ENCODE results near the gene JSRP1. TPM values are rescaled to one million over a fixed set of nuclear protein-coding genes. Genes with fewer than 3 reads are reported as not detected.
A peak's percentile ranks its signal among the peaks of the same experiment; 100 is the strongest.

Gene JSRP1
- total RNA-seq, 2 experiments from 2014 or later = 0.56 to 0.58 TPM

- DNase-seq = peak in 3 of 14 experiments; percentile 21 to 62 (median 58)
- no peak for TF ChIP-seq CTCF (IDR thresholded peaks at IDR 0.05)
- H3K4me1 Mint-ChIP-seq (ENCODE audit: low read depth) = peaks cover 35% of the 10 kb centered on the region
Measured at GRCh38 chr19:2271234-2272103, 15.3 kb upstream of the JSRP1 start.

GRCh38 chr19:2270423-2271233, 14.4 kb upstream of the JSRP1 start:
- intact Hi-C loops (cut with DNase I, micrococcal nuclease) = loop anchor here in 1 of 2 experiments (2.0 to 10.0 kb wide), 3 partner anchors 57 to 344 kb away; partner anchors contain the start of genes LSM7 and SPPL2B
- Mint-ChIP-seq H3K4me1 (ENCODE audit: low read depth) (peaks cover 37% of the 10 kb centered on the region), H3K27ac (peak overlapping the region; percentile 97), H3K4me3 (peak overlapping the region; percentile 97), H3K36me3 (ENCODE audit: low read depth) (peaks cover 54% of the 10 kb centered on the region), H3K27me3 (no peaks in the 10 kb centered on the region), H3K9me3 (no peaks in the 10 kb centered on the region)
- ChIA-PET CTCF (interaction anchor here (1.1 to 2.0 kb wide), 4 partner anchors 9 to 114 kb away, joined by 3 to 5 read pairs (median 4); partner anchors contain the start of gene PLEKHJ1), POLR2A (interaction anchor here (0.7 to 11.5 kb wide), 11 partner anchors 14 to 157 kb away, joined by 3 to 195 read pairs (median 4); partner anchors contain the start of genes AMH, JSRP1, LSM7 and PLEKHJ1)
- peaks cover 26% of the 10 kb centered on the region for H3K36me3 ChIP-seq (ENCODE audit: insufficient read depth, low read length)
- DNase-seq = peak in 13 of 14 experiments; percentile 46 to 89 (median 64)
- H3K27me3 ChIP-seq (ENCODE audit: control insufficient read depth in 1 of 2, insufficient read depth in 2 of 2, low read length in 2 of 2) = peaks cover 0 to 6% of the 10 kb centered on the region in 2 experiments
- H3K27ac ChIP-seq (ENCODE audit: low read depth in 1 of 2, low read length in 2 of 2) = peak overlapping the region; percentile 60 to 94
- no peak for TF ChIP-seq CTCF (IDR thresholded peaks at IDR 0.05)
- peaks cover 62% of the 10 kb centered on the region for H3K4me1 ChIP-seq (ENCODE audit: insufficient read depth, low read length)
- peaks cover 0 to 6% of the 10 kb centered on the region in 2 experiments for H3K9me3 ChIP-seq (ENCODE audit: control insufficient read depth in 1 of 2, insufficient read depth in 1 of 2, low read length in 2 of 2)
- peak; percentile 22 for ATAC-seq (ENCODE audit: poor library complexity)
- peak overlapping the region; percentile 98 for H3K4me3 ChIP-seq (ENCODE audit: low read length)

More at GRCh38 chr19:2271234-2272103, 15.3 kb upstream of the JSRP1 start:
- H3K4me3 ChIP-seq (ENCODE audit: low read length) = peak overlapping the region; percentile 98
- Mint-ChIP-seq H3K36me3 (ENCODE audit: low read depth) (peaks cover 54% of the 10 kb centered on the region), H3K9me3 (no peaks in the 10 kb centered on the region), H3K4me3 (peak overlapping the region; percentile 96), H3K27ac (peak overlapping the region; percentile 97), H3K27me3 (no peaks in the 10 kb centered on the region)
- peaks cover 31% of the 10 kb centered on the region for H3K36me3 ChIP-seq (ENCODE audit: insufficient read depth, low read length)
- H3K9me3 ChIP-seq (ENCODE audit: control insufficient read depth in 1 of 2, insufficient read depth in 1 of 2, low read length in 2 of 2) = peaks cover 0 to 6% of the 10 kb centered on the region in 2 experiments
- intact Hi-C loops (cut with DNase I, micrococcal nuclease) = loop anchor here (2.0 to 10.0 kb wide), 6 partner anchors 19 to 343 kb away; partner anchors contain the start of genes LSM7 (in 1 of the 2) and SPPL2B (in 1 of the 2)
- CTCF ChIA-PET = interaction anchor here (1.1 to 2.0 kb wide), 3 partner anchors 10 to 115 kb away, joined by 3 to 5 read pairs (median 4); partner anchors contain the start of gene PLEKHJ1
- peak overlapping the region; percentile 60 to 91 for H3K27ac ChIP-seq (ENCODE audit: low read depth in 1 of 2, low read length in 2 of 2)
- H3K27me3 ChIP-seq (ENCODE audit: control insufficient read depth in 1 of 2, insufficient read depth in 2 of 2, low read length in 2 of 2) = peaks cover 0 to 6% of the 10 kb centered on the region in 2 experiments
- POLR2A ChIA-PET = interaction anchor here (0.7 to 11.5 kb wide), 8 partner anchors 15 to 61 kb away, joined by 3 to 195 read pairs (median 4); partner anchors contain the start of genes JSRP1, LSM7, PLEKHJ1 and SF3A2
- no peak for ATAC-seq (ENCODE audit: poor library complexity)
- H3K4me1 ChIP-seq (ENCODE audit: insufficient read depth, low read length) = peaks cover 58% of the 10 kb centered on the region

- Mint-ChIP-seq H3K27me3 (no peaks in the 10 kb centered on the region), H3K4me3 (peak overlapping the region; percentile 97), H3K9me3 (no peaks in the 10 kb centered on the region), H3K4me1 (ENCODE audit: low read depth) (peaks cover 35% of the 10 kb centered on the region), H3K36me3 (ENCODE audit: low read depth) (peaks cover 52% of the 10 kb centered on the region), H3K27ac (peak overlapping the region; percentile 97)
- ChIA-PET POLR2A (interaction anchor here (0.6 to 11.5 kb wide), 11 partner anchors 14 to 208 kb away, joined by 3 to 195 read pairs (median 4); partner anchors contain the start of genes AMH, JSRP1, LSM7 and PLEKHJ1), CTCF (interaction anchor here (1.3 to 2.0 kb wide), 3 partner anchors 8 to 34 kb away, joined by 3 to 5 read pairs (median 5); partner anchors contain the start of gene PLEKHJ1)
- Histone ChIP-seq H3K27me3 (ENCODE audit: control insufficient read depth in 1 of 2, insufficient read depth in 2 of 2, low read length in 2 of 2) (peaks cover 0 to 6% of the 10 kb centered on the region in 2 experiments), H3K27ac (ENCODE audit: low read depth in 1 of 2, low read length in 2 of 2) (peak overlapping the region; percentile 50 to 94), H3K4me1 (ENCODE audit: insufficient read depth, low read length) (peaks cover 57% of the 10 kb centered on the region), H3K9me3 (ENCODE audit: control insufficient read depth in 1 of 2, insufficient read depth in 1 of 2, low read length in 2 of 2) (peaks cover 0 to 6% of the 10 kb centered on the region in 2 experiments), H3K36me3 (ENCODE audit: insufficient read depth, low read length) (peaks cover 24% of the 10 kb centered on the region), H3K4me3 (ENCODE audit: low read length) (peak overlapping the region; percentile 98)
- ATAC-seq (ENCODE audit: poor library complexity) = no peak
- DNase-seq = peak in 6 of 14 experiments; percentile 23 to 65 (median 46)
- TF ChIP-seq CTCF (IDR thresholded peaks at IDR 0.05) = no peak
- intact Hi-C loops (cut with DNase I, micrococcal nuclease) = loop anchor here in 1 of 2 experiments (2.0 to 10.0 kb wide), 3 partner anchors 57 to 345 kb away; partner anchors contain the start of genes LSM7 and SPPL2B
Measured at GRCh38 chr19:2270157-2270422, 13.9 kb upstream of the JSRP1 start.

Measured in CD4-positive, alpha-beta T cell (primary cell).